Activated naive CD8-positive, alpha-beta T cell treated with anti-CD3 and anti-CD28 coated beads, Interleukin-2, amount 50 U/mL, for 16 hours (primary cell): Measurements from ENCODE around the gene SPDYE17.
"Not testable (repeated sequence)": the region's sequence is repeated elsewhere in the genome, so short reads cannot be mapped to it uniquely, and the experiment has no call there.

Source experiments
- DNase-seq: peaks from one replicate; pipeline ENCODE4 v3.0.0-alpha.2; 2020; ENCODE audit warnings: low read depth, low spot score

SPDYE17 gene

GRCh38 chr7:76972391-76972790, 59.8 kb downstream of the SPDYE17 start:
- DNase-seq: not testable (repeated sequence)
